ENCODE measurements around the gene FOXO3. TPM values are rescaled to one million over a fixed set of nuclear protein-coding genes. Genes with fewer than 3 reads are reported as not detected.

The FOXO3 gene
- total and polyA plus RNA-seq, 7 donors = 13.8 to 84.7 (median 66.4) TPM

- peak overlapping the region; percentile 46 to 63 (median 58) for H3K27ac ChIP-seq
- peaks cover 0 to 100% (median 88%) of the 10 kb centered on the region in 4 donors for H3K4me1 ChIP-seq
- H3K27me3 ChIP-seq = no peaks in the 10 kb centered on the region
- TF ChIP-seq EP300 (IDR thresholded peaks at IDR 0.05) (peak in 1 of 4 donors; percentile 33), CTCF (IDR thresholded peaks at IDR 0.05) (no peak), POLR2AphosphoS5 (IDR thresholded peaks at IDR 0.05) (peak in 3 of 4 donors; percentile 47 to 66 (median 53))
- 73 to 78% methylated on average over 11 of the region's 11 CpGs for WGBS, 2 donors
- intact Hi-C loops (cut with DNase I) = no loop called here
- H3K36me3 ChIP-seq = no peaks in the 10 kb centered on the region
- DNase-seq = peak; percentile 80
- H3K4me3 ChIP-seq = no peak overlapping the region
- H3K9me3 ChIP-seq = no peaks in the 10 kb centered on the region
Observed at GRCh38 chr6:108622641-108623298, 62.1 kb downstream of the FOXO3 start.

- Histone ChIP-seq H3K36me3 (no peaks in the 10 kb centered on the region), H3K4me1 (peaks cover 0 to 100% (median 86%) of the 10 kb centered on the region in 4 donors)
- 87 to 94% methylated on average over 1 of the region's 1 CpG for WGBS, 2 donors
Observed at GRCh38 chr6:108623995-108624394, 63.3 kb downstream of the FOXO3 start.

GRCh38 chr6:108625581-108625980 lies 64.9 kb downstream of the FOXO3 start:
- intact Hi-C loops (cut with DNase I) = no loop called here
- H3K27ac ChIP-seq = no peak overlapping the region
- no peaks in the 10 kb centered on the region for H3K36me3 ChIP-seq
- H3K9me3 ChIP-seq = no peaks in the 10 kb centered on the region
- no peak for TF ChIP-seq POLR2AphosphoS5 (IDR thresholded peaks at IDR 0.05)
- TF ChIP-seq EP300 (IDR thresholded peaks at IDR 0.05) = no peak
- TF ChIP-seq POLR2A (IDR thresholded peaks at IDR 0.05) = no peak
- TF ChIP-seq CTCF (IDR thresholded peaks at IDR 0.05) = no peak
- DNase-seq = no peak
- H3K4me3 ChIP-seq = no peak overlapping the region
- peaks cover 0 to 96% (median 85%) of the 10 kb centered on the region in 4 donors for H3K4me1 ChIP-seq
- no peaks in the 10 kb centered on the region for H3K27me3 ChIP-seq

More at GRCh38 chr6:108623995-108624394, 63.3 kb downstream of the FOXO3 start:
- no peak for TF ChIP-seq POLR2A (IDR thresholded peaks at IDR 0.05)
- TF ChIP-seq POLR2AphosphoS5 (IDR thresholded peaks at IDR 0.05) = no peak
- no peak for TF ChIP-seq CTCF (IDR thresholded peaks at IDR 0.05)
- no peak for TF ChIP-seq EP300 (IDR thresholded peaks at IDR 0.05)
- intact Hi-C loops (cut with DNase I) = no loop called here
- H3K27me3 ChIP-seq = no peaks in the 10 kb centered on the region
- no peak overlapping the region for H3K4me3 ChIP-seq
- no peak overlapping the region for H3K27ac ChIP-seq
- DNase-seq = no peak
- H3K9me3 ChIP-seq = no peaks in the 10 kb centered on the region

- H3K27ac ChIP-seq = no peak overlapping the region
- no peaks in the 10 kb centered on the region for H3K36me3 ChIP-seq
- H3K9me3 ChIP-seq = no peaks in the 10 kb centered on the region
- peaks cover 0 to 93% (median 83%) of the 10 kb centered on the region in 4 donors for H3K4me1 ChIP-seq
- H3K27me3 ChIP-seq = no peaks in the 10 kb centered on the region
- no peak overlapping the region for H3K4me3 ChIP-seq
- no peak for TF ChIP-seq CTCF (IDR thresholded peaks at IDR 0.05)
- TF ChIP-seq EP300 (IDR thresholded peaks at IDR 0.05) = no peak
- TF ChIP-seq POLR2AphosphoS5 (IDR thresholded peaks at IDR 0.05) = no peak
- TF ChIP-seq POLR2A (IDR thresholded peaks at IDR 0.05) = no peak
- 94 to 98% methylated on average over 2 of the region's 2 CpGs for WGBS, 2 donors
- DNase-seq = no peak
- intact Hi-C loops (cut with DNase I) = no loop called here
Observed at GRCh38 chr6:108626777-108627176, 66.1 kb downstream of the FOXO3 start.
